HG03457 (cell line): ENCODE results near the gene KIFC3.
"Not testable (repeated sequence)": the region's sequence is repeated elsewhere in the genome, so short reads cannot be mapped to it uniquely, and the experiment has no call there.

ENCODE experiments used
- ATAC-seq: cut with Tn5 transposase; IDR thresholded peaks from one replicate; pipeline ENCODE4 v1.9.1; 2021; ENCODE audit warnings: moderate number of reproducible peaks; ENCODE audit not compliant: unreplicated experiment

Gene KIFC3

DNA sequence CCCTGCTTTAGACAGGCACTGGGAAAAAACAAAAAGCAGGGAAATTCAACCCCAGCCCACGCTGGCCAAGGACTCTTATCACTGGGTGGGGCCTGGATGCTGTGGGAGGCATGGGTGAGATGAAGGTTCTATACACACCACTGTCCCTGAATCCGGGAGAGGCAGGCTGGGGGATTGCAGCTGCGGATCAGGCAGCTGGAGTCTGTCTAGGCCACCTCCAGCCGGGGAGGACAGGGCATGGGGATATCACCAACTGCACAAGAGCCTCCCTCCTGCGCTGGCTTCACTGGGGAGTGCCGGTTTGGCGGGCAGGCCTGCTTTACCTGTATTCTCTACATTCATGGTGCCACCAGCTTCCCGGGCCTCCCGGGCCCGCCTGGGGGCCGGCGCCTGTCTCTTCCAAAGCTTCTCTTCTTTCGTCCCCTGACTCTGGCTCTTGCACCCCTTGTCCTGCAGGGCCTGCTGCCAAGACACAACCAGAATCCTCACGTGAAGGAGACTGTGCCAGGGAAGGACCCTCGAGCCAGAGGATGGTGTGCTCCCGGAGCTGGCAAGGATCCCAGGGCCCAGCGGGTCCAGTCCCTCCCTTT lies 13.9 kb downstream of the KIFC3 start:
- no peak for ATAC-seq

DNA sequence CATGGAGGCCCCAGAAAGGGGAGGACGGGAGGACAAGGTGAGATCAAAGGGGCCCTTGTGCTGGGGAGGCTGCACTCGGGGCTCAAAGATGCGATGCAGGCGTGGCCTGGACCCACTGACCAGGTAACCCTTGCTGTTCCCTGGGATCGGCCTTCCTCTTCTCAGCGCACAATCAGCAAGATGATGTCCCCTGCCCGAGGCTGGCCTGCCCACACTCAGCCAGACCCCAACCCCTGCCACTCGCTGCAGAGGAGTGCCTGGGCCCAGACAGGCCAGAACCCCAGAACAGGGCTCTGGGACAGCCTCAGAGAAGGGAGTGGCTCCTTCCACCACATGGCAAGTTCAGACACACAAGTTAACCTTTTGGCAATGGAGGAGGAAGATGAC lies 14.8 kb downstream of the KIFC3 start:
- ATAC-seq: no peak

DNA sequence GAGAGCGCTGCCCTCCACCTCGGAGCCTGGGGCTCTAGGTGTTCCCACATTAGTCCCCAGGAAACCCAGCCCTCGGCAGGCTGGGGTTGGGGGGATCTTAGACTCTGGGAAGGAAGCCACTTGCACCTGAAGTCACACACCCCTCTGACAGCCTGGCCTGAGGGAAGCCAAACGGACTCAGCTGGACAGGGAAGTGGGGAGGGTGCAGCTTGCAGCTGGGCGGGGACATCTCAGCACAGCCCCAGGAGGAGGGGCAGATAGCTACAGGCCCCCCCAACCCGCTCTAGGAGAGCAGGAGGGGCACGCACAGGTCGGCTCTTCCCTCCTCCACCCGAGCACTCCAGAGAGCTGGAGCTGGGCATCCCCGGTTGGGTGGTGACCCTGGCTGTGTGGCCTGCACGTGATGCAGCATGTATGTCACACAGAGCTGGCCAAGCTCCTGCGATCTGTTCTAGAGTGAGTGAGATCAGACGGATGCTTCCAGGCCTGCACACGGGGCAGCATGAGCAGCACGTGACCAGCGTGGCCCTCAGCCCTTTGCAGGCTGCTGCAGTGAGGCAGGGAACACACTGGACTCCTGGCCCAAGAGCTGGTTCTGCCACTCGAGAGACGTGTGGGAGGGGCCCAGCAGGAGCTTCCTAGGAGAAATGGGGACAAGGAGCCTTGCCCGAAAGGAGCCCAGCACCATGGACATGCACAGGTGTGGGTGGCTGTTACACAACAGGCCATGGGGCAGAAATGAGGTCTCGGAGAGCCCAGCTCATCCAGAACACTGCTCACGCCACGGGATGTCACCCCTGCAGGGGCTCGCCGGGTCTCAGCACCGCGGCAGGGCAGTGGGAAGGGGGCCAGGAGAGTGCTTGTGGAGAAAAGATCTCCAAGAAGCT lies 15.4 kb downstream of the KIFC3 start:
- no peak for ATAC-seq

DNA sequence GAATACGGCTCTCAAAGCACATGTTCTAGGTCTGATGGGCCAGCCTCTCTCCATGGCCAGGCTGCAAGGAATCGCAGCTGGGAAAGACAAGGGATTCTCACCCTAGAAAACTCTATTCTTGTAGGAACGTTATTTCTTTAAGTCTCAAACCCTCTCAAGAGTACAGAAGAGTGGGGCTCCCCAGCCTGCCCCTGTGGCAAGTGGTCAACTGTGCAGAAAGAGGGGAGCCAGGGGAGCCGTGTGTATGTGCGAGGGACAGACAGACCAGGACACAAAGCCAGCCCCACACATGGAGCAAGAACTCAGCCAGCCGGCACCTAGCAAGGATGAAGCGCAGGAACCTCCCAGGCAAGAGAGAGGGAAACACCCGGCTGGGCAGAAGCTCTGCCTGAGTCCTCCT lies 16.4 kb downstream of the KIFC3 start:
- ATAC-seq: no peak

DNA sequence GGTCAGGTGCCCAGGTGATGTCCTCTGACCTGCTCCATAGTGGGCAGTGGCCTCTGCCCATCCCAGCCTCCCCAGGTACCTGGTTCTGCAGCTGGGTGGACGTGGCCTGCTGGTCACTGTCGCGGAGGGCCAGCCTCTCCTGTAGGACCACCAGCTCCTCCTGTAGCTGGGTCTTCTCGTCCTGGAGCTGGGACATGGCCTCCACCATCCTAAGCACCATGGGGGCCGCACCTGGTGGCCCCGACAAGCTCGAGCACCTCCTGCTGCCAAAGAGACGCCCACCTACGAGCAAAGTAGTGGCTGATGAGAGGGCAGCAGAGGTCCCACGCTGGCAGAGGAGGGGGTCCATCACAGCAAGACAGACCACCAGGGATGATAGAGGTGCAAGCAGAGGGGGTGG lies 16.9 kb downstream of the KIFC3 start:
- ATAC-seq: no peak

DNA sequence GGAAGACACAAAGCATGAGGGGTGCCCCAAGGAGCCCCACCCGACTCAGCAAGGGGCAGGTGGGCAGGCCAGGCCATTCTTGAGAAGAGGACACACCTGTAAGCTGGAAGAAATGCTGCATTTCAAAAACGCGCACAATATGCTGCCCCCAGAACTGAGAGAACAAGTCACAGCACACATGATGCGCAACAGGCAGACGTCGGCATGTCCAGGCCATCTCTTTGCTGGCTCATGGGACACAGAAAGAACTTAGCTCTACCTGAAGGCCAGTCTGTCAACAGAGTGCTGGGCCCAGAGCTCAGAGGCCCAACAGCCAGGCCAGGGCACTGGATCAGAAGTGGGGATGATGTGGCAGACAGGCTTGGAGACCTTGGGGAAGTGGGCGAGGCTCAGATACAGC lies 18.0 kb downstream of the KIFC3 start:
- ATAC-seq: no peak

DNA sequence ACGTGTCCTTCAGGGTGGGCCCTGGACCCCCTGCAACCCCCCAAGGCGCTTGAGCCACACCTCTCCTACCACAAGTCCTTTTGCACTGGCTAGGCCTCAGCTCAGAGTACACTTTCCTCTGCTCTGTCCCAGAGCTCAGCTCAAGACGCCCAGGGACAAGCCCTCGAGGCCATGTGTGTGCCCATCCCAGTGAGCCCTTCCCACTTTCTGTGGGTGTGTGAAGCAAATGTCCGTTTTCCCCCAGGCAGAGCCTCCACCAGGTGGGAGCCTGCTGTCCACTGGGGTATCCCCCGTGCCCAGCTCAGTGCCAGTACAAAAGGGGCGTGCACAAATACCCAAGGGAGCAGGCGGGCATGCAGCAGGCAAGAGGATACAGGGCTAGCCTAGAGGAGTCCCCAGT lies 18.4 kb downstream of the KIFC3 start:
- ATAC-seq: no peak

DNA sequence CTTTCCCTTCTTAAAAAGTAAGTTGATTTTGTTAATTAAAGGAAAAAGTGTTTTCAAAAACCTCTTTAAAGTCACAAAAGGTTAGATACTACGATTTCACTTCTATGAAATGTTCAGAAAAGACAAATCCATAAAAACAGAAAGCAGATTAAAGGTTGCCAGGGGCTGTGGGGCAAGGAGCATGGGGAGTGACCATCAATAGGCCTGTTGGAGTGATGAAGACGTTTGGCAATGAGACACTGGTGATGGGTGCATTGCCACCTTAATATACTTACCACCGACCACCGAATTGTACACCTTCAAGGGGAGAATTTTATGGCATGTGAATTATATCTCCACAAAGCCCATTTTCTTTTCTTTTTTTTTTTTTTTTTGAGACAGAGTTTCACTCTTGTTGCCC lies 19.2 kb downstream of the KIFC3 start:
- no peak for ATAC-seq

DNA sequence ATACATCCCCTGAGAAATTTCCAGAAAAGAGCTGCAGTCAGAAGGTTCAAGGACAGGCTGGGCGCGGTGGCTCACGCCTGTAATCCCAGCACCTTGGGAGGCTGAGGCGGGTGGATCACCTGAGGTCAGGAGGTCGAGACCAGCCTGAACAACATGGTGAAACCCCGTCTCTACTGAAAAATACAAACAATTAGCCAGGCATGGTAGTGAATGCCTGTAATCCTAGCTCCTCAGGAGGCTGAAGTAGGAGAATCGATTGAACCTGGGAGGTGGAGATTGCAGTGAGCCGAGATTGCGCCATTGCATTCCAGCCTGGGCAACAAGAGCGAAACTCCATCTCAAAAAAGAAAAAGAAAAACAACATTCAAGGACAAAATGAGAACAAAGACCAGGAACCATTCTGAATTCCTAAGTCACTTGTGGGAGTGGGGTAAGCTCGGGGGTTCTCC lies 19.7 kb downstream of the KIFC3 start:
- ATAC-seq: not testable (repeated sequence)

DNA sequence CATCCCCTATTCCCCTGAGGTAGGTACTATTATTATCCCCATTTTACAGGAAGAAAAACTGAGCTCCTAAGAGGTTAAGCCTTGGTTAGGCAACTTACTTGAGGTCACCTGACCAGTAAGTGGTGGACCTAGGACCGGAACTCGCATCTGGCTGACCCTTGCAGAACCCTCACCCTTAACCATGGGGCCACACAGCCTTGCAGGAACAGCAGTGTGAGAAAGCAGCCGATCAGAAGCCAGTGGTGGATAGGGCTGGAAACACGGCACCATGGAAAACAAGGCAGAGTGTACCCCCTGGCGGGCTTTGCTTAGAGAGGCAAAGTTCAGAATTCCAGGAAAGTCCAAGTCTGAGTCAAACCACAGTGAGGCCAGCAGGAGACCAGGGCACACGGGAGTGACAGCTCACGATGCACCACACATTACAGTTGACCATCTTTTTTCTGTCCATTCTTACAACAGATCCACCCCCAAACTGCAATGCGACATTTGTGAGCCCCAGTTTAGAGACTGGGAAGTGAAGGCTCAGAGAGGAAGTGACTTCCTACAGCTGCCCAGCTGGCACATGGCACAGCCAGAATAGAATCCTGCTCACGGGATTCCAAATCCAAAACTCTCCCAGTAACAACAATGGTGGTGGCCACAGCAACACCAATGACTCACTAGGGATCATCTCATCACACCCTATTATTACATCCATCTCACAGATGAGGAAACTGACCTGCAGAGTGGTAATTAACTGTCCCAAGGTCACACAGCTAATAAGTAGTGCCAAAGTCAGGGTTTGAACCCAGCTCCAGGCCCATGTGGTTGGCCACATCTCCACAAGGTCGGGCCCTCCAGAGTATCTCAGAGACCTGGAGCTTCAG lies 20.3 kb downstream of the KIFC3 start:
- ATAC-seq: no peak

DNA sequence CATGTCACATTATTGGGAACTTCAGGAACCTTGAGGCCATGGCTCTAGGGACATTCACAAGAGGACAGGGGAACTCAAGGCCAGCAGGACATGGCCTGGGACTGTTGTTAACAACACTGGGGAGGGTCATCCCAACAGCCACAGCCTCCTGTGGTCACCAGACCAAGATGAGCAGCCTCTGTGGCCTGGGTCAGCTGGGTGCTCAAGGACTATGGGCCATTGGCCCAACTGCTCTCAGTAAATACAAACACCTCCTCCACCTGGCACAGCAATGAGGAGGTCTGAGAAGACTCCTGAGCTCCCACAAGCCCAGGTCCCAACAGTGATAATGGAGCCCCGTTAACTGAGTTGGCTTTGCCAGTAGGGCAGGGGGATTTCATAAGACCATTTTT lies 20.9 kb downstream of the KIFC3 start:
- no peak for ATAC-seq

DNA sequence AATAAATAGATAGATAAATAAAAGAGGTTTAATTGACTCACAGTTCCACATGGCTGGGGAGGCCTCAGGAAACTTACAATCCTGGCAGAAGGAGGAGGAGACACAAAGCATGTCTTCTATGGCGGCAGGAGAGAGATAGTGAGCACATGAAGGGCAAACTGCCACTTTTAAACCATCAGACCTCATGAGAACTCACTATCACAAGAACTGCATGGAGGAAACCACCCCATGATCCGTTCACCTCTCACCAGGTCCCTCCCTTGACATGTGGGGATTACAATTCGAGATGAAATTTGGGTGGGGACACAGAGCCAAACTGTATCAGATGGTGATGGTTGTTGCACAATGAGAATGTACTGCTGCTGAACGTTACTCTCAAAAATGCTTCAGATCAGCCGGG lies 22.5 kb downstream of the KIFC3 start:
- ATAC-seq: not testable (repeated sequence)

DNA sequence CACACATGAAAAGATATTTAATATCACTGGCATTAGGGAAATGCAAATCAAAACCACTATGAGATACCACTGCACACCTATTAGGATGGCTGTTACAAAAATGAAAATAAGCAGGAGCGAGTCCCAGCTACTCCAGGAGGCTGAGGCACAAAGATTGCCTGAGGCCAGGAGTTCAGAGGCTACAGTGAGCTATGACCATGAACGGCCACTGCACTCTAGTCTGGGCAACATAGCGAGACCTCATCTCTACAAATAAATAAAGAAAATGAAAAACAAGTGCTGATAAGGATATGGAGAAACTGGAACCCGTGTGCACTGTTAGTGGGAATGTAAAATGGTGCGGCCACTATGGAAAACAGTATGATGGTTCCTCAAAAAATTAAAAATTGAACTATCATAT lies 23.6 kb downstream of the KIFC3 start:
- ATAC-seq: no peak

DNA sequence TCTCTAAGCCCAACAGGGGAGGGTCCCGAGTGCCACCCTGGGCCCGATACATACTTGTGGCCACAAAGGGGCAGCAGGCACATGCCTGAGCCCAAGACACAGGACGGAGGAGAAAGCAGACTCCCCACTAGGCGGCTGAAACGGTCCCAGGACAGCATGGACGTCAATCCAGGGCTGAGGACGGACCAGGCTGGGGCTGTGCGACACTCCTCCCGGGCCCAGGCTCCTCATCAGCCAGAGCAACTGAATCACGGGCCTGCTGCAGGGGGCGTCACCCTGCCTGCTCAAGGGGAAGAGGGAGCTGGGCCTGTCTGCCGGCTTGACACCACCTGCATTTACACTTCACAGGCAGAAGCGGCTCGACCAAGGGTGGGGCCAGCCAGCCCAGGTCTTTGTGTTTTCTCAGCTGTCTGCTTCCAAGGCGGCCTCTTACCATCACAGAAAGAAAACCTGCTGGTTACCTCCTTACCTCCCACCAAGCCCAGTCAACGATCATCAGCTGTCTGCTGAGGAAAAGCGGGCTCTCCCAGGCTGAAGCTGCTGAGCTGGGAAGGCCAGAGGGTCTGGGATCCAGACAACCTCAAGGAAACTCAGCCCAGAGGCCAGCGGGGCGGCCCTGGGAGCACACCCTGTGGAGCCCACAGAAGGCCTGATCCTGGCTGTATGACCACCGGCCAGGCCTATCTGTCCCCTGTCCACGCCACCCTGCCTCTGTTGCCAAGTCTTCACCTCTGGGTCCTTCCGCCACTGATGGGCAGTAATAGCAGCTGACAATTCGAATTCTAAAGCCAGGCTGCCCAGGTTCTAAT lies 26.4 kb downstream of the KIFC3 start:
- ATAC-seq: no peak

DNA sequence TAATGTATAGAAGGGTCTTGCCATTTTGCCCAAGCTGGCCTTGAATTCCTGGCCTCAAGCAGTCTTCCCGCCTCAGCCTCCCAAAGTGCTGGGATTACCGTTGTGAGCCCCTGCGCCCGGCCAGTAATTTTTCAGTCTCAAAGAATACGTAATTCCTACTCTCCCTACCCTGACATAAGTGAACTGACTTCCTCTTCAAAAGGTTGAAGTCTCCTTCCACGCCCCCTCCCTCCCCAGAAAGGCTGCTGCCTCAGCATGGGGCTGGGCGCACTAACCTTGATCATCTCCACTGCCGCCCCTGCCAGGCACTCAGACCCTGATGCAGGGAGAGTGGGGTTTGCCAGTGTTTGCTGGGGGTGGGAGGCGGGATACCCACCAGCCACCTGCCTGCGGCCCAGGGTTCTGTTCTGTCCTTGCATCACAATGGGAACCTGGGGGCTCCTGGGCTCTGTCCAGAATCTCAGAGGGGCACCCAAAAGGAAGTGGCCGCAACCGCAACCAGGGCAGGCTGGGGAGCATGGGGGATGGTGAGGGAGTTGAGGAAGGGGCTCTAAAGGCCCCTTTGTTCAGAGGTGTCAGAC lies 27.5 kb downstream of the KIFC3 start:
- ATAC-seq: no peak

DNA sequence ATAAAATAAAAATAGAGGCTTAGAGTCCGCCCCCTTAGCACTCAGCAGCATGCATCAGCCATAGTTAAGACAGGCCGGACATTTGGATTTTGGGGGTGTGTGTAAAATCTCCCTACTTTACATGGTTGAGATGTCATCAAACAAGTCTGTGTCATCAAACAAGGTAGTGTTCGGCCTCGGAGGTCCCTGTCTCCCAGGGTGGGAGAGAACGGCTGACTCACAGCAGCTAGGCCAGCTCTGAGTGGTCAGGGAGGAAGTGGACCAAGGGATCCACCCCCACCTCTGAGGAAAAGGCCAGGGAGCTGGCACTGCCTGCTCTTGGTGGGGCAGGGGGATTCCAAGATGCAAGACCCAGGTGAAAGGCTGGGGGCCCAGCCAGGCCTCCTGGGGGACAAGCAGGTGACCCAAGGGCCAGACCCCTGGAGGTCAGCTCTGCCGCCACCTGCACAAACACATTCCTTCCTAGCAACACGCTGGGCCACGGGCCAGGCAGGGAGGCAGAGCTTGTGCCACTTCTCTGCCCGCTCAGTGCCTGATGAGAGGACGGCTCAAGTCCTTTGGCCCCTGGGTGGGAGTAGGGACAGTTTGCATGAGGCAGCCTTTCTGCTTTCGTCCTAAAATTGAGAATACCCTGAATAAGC lies 28.5 kb downstream of the KIFC3 start:
- ATAC-seq: no peak

DNA sequence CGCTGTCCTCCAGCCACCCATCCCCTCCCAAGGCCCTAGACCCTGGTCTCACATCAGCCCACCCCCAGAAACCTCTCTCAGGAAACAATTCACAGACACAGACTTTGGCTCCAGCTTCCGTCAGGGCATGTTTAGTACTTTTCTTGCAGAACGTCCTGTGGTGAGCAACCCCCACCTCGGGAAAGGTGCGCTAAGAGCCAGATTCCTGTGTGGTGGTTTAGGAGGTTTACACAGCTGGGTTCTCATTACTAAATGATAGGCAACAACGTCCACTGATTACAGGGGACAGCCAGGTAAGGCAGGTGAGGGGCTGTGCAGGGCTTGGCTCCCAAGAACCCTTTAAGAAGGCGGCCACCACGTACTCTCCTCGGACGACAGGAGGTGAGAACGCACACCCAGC lies 29.3 kb downstream of the KIFC3 start:
- ATAC-seq: no peak

DNA sequence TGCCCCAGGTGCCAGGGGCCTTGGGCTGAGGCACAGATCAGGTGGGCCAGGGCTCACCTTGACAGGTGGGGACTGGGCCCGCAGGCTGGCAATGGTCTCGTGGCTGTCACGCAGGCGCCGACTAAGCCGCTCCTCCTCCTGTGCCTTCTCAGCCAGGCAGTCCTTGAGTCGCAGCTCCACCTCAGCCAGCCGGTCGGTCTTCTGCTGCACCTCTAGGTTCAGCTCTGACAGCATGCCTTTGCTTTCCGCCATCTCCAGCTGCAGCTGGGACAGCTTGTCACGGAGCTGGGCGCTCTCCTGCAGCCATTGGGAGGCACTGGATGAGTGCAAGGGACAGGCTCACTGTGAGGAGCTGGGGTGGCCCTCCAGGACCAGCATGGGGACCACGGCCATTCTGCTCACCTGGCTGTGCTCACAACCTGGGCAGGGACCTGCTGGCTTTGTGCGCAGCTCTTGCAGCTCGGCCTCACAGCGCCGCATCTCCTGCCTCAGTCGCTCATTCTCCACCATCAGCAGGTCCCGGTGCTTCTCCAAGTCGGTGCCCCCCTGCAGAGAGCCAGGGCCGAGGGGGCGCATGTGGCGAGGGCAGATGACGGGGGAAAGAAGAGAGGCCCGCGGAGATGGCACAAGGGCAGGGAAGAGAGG lies 31.0 kb downstream of the KIFC3 start:
- ATAC-seq: no peak

DNA sequence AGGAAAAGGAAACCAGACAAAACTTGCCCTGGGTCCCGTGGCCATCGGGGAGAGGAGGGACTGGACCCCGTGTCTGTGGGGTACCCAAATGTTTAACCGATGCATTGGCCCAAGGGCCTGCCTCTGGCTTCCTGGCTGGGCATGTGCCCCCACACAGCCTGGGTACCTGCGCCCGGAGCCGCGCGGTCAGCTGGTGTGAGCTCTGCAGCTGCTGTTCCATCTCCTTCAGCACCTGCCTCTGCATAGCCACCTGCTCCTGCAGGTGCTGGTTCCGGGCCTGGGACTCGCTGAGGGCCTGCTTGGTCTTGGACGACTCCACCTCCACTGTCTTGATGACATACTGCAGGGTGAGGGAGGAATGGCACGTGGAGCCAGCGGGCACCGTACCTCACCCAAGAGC lies 31.9 kb downstream of the KIFC3 start:
- ATAC-seq: no peak
